Epidermal melanocyte (primary cell): ENCODE measurements around the gene CFAP92.
"Not testable (repeated sequence)": the region's sequence is repeated elsewhere in the genome, so short reads cannot be mapped to it uniquely, and the experiment has no call there.

Source experiments
- DNase-seq: peaks from one replicate; pipeline ENCODE4 v3.0.0; 2011; ENCODE audit warnings: low spot score; ENCODE audit not compliant: insufficient read length

Gene CFAP92

GRCh38 chr3:128906031-128906803 is 87.7 kb downstream of the CFAP92 start:
- DNase-seq = no peak

- DNase-seq = no peak
Measured at GRCh38 chr3:128903501-128903900, 90.4 kb downstream of the CFAP92 start.

- no peak for DNase-seq
Measured at GRCh38 chr3:128902426-128902825, 91.5 kb downstream of the CFAP92 start.

GRCh38 chr3:128895843-128896697 is 97.8 kb downstream of the CFAP92 start:
- no peak for DNase-seq

GRCh38 chr3:128889139-128889894 is 104.6 kb downstream of the CFAP92 start:
- no peak for DNase-seq

- no peak for DNase-seq
Measured at GRCh38 chr3:128884992-128885391, 108.9 kb downstream of the CFAP92 start.

GRCh38 chr3:128882719-128883118 is 111.2 kb downstream of the CFAP92 start:
- no peak for DNase-seq

GRCh38 chr3:128881576-128881975 is 112.3 kb downstream of the CFAP92 start:
- DNase-seq = no peak

GRCh38 chr3:128880455-128880854 is 113.4 kb downstream of the CFAP92 start:
- DNase-seq = not testable (repeated sequence)

GRCh38 chr3:128879991-128880390 is 113.9 kb downstream of the CFAP92 start:
- DNase-seq = no peak

GRCh38 chr3:128879125-128879969 is 114.5 kb downstream of the CFAP92 start, which contains the start of gene ACAD9:
TSS of gene ACAD9 (plus strand) at chr3:128879620. CDS start at chr3:128879692, 72 bp downstream.
- peak; percentile 99 for DNase-seq

GRCh38 chr3:128878556-128879124 is 115.2 kb downstream of the CFAP92 start:
- peak; percentile 48 for DNase-seq

GRCh38 chr3:128878011-128878457 is 115.8 kb downstream of the CFAP92 start:
- DNase-seq = no peak

GRCh38 chr3:128875556-128876120 is 118.2 kb downstream of the CFAP92 start:
- DNase-seq = no peak

GRCh38 chr3:128874481-128875180 is 119.2 kb downstream of the CFAP92 start:
- no peak for DNase-seq

- no peak for DNase-seq
Measured at GRCh38 chr3:128873244-128874022, 120.4 kb downstream of the CFAP92 start.

GRCh38 chr3:128872744-128873143 is 121.1 kb downstream of the CFAP92 start:
- DNase-seq = no peak

GRCh38 chr3:128872282-128872681 is 121.6 kb downstream of the CFAP92 start:
- no peak for DNase-seq
